HUES6 (cell line): ENCODE results near the gene PSAP.

Source experiments
- H3K27ac ChIP-seq: 2 replicates; pipeline ENCODE4 v1.7.0; 2013; ENCODE audit warnings: low read depth, mild to moderate bottlenecking, low read length, inconsistent platforms
- H3K27me3 ChIP-seq: 2 replicates; pipeline ENCODE4 v1.6.1; 2013; ENCODE audit warnings: low read length; ENCODE audit not compliant: control insufficient read depth, insufficient read depth
- H3K36me3 ChIP-seq: 2 replicates; pipeline ENCODE4 v1.6.1; 2013; ENCODE audit warnings: low read length; ENCODE audit not compliant: control insufficient read depth, insufficient read depth
- H3K4me1 ChIP-seq: 2 replicates; pipeline ENCODE4 v1.6.1; 2013; ENCODE audit warnings: low read length; ENCODE audit not compliant: control insufficient read depth, insufficient read depth
- H3K4me3 ChIP-seq: 2 replicates; pipeline ENCODE4 v1.5.1; 2013; ENCODE audit warnings: low read depth, low read length
- H3K9ac ChIP-seq: one replicate; pipeline ENCODE4 v1.6.1; 2013; ENCODE audit warnings: mild to moderate bottlenecking, low read length
- H3K9me3 ChIP-seq: 2 replicates; pipeline ENCODE4 v1.6.1; 2013; ENCODE audit warnings: low read depth, low read length; ENCODE audit not compliant: control insufficient read depth, insufficient read depth

The PSAP gene

GRCh38 chr10:71801361-71801760 is 49.7 kb downstream of the PSAP start:
- peaks cover 9% of the 10 kb centered on the region for H3K4me1 ChIP-seq
- H3K4me3 ChIP-seq, result no peak overlapping the region
- peaks cover 17% of the 10 kb centered on the region for H3K27me3 ChIP-seq
- no peak overlapping the region for H3K27ac ChIP-seq
- H3K9me3 ChIP-seq, result no peaks in the 10 kb centered on the region
- no peak overlapping the region for H3K9ac ChIP-seq
- no peaks in the 10 kb centered on the region for H3K36me3 ChIP-seq

GRCh38 chr10:71799608-71800453 is 51.2 kb downstream of the PSAP start:
- Histone ChIP-seq H3K27me3 (peaks cover 8% of the 10 kb centered on the region), H3K4me3 (no peak overlapping the region), H3K27ac (no peak overlapping the region), H3K4me1 (no peaks in the 10 kb centered on the region), H3K36me3 (no peaks in the 10 kb centered on the region), H3K9me3 (no peaks in the 10 kb centered on the region), H3K9ac (no peak overlapping the region)

GRCh38 chr10:71799112-71799511 is 51.9 kb downstream of the PSAP start:
- H3K9ac ChIP-seq, result no peak overlapping the region
- H3K9me3 ChIP-seq, result no peaks in the 10 kb centered on the region
- no peak overlapping the region for H3K4me3 ChIP-seq
- no peak overlapping the region for H3K27ac ChIP-seq
- H3K27me3 ChIP-seq, result peaks cover under 1% of the 10 kb centered on the region; the same call in 1 of the 2 replicates
- H3K36me3 ChIP-seq, result no peaks in the 10 kb centered on the region
- no peaks in the 10 kb centered on the region for H3K4me1 ChIP-seq

- Histone ChIP-seq H3K36me3 (no peaks in the 10 kb centered on the region), H3K4me3 (no peak overlapping the region), H3K4me1 (no peaks in the 10 kb centered on the region), H3K9me3 (no peaks in the 10 kb centered on the region), H3K27ac (no peak overlapping the region), H3K9ac (no peak overlapping the region), H3K27me3 (no peaks in the 10 kb centered on the region; the same call in 1 of the 2 replicates)
Observed at GRCh38 chr10:71798308-71798624, 52.8 kb downstream of the PSAP start.

- no peaks in the 10 kb centered on the region for H3K4me1 ChIP-seq
- no peak overlapping the region for H3K27ac ChIP-seq
- no peak overlapping the region for H3K4me3 ChIP-seq
- H3K9me3 ChIP-seq, result no peaks in the 10 kb centered on the region
- no peaks in the 10 kb centered on the region for H3K36me3 ChIP-seq
- H3K27me3 ChIP-seq, result peaks cover 3% of the 10 kb centered on the region; the same call in 1 of the 2 replicates
- H3K9ac ChIP-seq, result no peak overlapping the region
Observed at GRCh38 chr10:71797533-71798307, 53.3 kb downstream of the PSAP start.

- H3K4me1 ChIP-seq, result no peaks in the 10 kb centered on the region
- H3K9me3 ChIP-seq, result no peaks in the 10 kb centered on the region
- no peaks in the 10 kb centered on the region for H3K36me3 ChIP-seq
- H3K27ac ChIP-seq, result no peak overlapping the region
- H3K4me3 ChIP-seq, result no peak overlapping the region
- H3K9ac ChIP-seq, result no peak overlapping the region
- peaks cover 3% of the 10 kb centered on the region; the same call in 1 of the 2 replicates for H3K27me3 ChIP-seq
Observed at GRCh38 chr10:71796749-71797405, 54.2 kb downstream of the PSAP start.

GRCh38 chr10:71795248-71795647 is 55.8 kb downstream of the PSAP start:
- no peak overlapping the region for H3K9ac ChIP-seq
- H3K4me3 ChIP-seq, result no peak overlapping the region
- H3K36me3 ChIP-seq, result no peaks in the 10 kb centered on the region
- H3K4me1 ChIP-seq, result no peaks in the 10 kb centered on the region
- no peak overlapping the region for H3K27ac ChIP-seq
- no peaks in the 10 kb centered on the region for H3K9me3 ChIP-seq
- peaks cover 3% of the 10 kb centered on the region; the same call in 1 of the 2 replicates for H3K27me3 ChIP-seq

- no peak overlapping the region for H3K27ac ChIP-seq
- H3K27me3 ChIP-seq, result peaks cover 6% of the 10 kb centered on the region; the same call in 1 of the 2 replicates
- H3K4me3 ChIP-seq, result no peak overlapping the region
- no peak overlapping the region for H3K9ac ChIP-seq
- H3K4me1 ChIP-seq, result no peaks in the 10 kb centered on the region
- no peaks in the 10 kb centered on the region for H3K9me3 ChIP-seq
- no peaks in the 10 kb centered on the region for H3K36me3 ChIP-seq
Observed at GRCh38 chr10:71790749-71791440, 60.2 kb downstream of the PSAP start.

GRCh38 chr10:71789871-71790270 is 61.2 kb downstream of the PSAP start:
- peaks cover 6% of the 10 kb centered on the region; the same call in 1 of the 2 replicates for H3K27me3 ChIP-seq
- no peak overlapping the region for H3K27ac ChIP-seq
- no peak overlapping the region for H3K4me3 ChIP-seq
- no peaks in the 10 kb centered on the region for H3K4me1 ChIP-seq
- H3K36me3 ChIP-seq, result no peaks in the 10 kb centered on the region
- no peak overlapping the region for H3K9ac ChIP-seq
- no peaks in the 10 kb centered on the region for H3K9me3 ChIP-seq

GRCh38 chr10:71788954-71789353 is 62.1 kb downstream of the PSAP start:
- Histone ChIP-seq H3K4me3 (no peak overlapping the region), H3K36me3 (no peaks in the 10 kb centered on the region), H3K9ac (no peak overlapping the region), H3K27ac (no peak overlapping the region), H3K4me1 (no peaks in the 10 kb centered on the region), H3K9me3 (no peaks in the 10 kb centered on the region), H3K27me3 (peaks cover 6% of the 10 kb centered on the region; the same call in 1 of the 2 replicates)
